HG03103 (cell line): ENCODE measurements around the gene PLEKHG5.

ENCODE experiments used
- ATAC-seq: cut with Tn5 transposase; IDR thresholded peaks from one replicate; pipeline ENCODE4 v1.9.1; 2021; ENCODE audit warnings: low read depth; ENCODE audit not compliant: unreplicated experiment

Gene PLEKHG5

GRCh38 chr1:6511561-6512244 lies 20.2 kb upstream of the PLEKHG5 start:
- ATAC-seq: no peak

- no peak for ATAC-seq
These were observed 19.6 kb upstream of the PLEKHG5 start for GRCh38 chr1:6511056-6511455.

DNA sequence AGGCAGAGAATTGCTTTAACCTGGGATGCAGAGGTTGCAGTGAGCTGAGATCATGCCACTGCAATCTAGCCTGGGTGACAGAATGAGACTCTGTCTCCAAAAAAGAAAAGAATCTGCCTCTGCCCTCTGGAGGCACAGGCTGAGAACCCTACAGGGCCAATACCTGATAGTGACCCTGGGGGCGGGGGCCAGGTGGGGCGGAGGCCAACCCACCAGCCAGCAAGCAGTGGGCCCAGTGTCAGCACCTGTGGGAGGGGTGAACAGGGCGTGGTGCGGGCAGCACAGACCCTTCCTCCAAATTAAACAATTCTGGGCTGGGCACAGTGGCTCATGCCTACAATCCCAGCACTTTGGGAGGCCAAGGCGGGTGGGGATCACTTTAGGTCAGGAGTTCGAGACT lies 19.0 kb upstream of the PLEKHG5 start:
- no peak for ATAC-seq

DNA sequence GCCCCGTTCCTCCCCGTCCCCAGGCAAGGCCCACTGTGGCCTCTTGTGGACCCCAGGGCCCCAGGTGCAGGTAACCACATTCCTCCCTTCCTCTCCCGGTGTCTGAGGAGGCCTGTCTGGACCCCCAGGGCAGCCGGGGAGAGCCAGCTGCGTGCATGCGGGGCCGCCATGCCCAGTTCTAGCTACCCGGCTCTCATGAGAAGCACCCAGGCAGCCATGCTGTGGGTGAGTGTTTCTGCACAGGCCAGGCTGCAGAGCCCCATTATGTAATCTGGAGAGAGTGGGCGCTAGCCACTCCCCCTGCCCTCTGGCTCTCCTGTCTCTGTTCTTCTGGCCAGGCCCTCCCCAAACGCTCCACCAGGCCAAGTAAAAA lies 18.4 kb upstream of the PLEKHG5 start:
- no peak for ATAC-seq

- ATAC-seq: no peak
These were observed 17.9 kb upstream of the PLEKHG5 start for GRCh38 chr1:6509220-6509918.

- ATAC-seq: no peak
These were observed 17.3 kb upstream of the PLEKHG5 start for GRCh38 chr1:6508816-6509189.

DNA sequence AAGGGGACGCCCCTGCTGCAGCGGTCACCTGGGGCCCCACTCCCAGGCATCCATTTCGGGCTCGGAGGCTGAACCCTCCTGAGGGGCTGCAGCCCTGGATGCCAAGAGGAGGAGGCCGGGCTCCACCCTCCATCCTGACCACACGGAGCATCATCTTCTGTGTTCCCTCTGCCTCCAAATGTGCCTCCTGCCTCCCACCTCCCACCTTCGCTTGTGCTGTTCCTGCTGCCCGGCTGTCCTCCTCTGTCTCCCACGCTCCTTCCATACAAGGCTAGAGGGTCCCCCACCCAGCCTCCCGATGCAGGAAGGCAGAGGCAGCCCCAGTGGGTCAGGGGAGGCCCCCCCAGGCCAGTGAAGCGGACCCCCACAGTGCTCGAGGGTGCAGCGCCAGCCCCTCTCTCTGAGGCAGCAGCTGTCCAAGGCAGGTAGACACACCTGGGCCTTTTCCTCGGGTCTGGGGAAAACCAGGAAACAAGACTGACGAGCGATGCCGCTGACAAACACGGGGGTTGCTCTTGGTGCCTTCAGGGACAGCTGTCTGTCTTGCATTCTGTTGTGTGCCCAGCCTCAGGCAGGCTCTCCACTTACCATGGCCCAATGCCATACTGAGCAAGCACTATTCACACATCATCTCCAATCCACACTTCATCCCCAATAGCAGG lies 16.8 kb upstream of the PLEKHG5 start:
- no peak for ATAC-seq

- no peak for ATAC-seq
These were observed 16.0 kb upstream of the PLEKHG5 start for GRCh38 chr1:6507461-6507911.

DNA sequence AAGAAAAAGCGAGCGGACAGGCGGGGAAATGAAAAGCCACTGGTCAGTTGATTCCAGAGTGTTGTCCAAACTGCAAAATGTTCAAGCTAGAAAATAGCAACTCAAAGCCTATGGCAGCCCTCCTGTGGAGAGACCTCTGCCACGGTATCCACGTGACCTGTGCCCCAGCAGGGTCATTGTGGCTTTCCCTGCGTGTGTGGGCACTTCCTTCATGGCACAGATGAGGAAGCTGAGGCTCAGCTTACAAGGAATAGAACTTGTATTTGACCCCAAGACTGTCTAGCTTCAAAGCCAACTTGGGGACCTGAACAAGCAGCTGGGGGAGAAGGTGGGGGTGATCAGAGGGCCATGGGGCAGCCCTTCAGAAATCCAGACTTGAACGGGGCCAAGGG lies 15.6 kb upstream of the PLEKHG5 start:
- no peak for ATAC-seq

- no peak for ATAC-seq
These were observed 15.0 kb upstream of the PLEKHG5 start for GRCh38 chr1:6506210-6507036.

GRCh38 chr1:6505367-6506209 lies 14.1 kb upstream of the PLEKHG5 start:
- no peak for ATAC-seq

- ATAC-seq: no peak
These were observed 13.4 kb upstream of the PLEKHG5 start for GRCh38 chr1:6504887-6505286.

DNA sequence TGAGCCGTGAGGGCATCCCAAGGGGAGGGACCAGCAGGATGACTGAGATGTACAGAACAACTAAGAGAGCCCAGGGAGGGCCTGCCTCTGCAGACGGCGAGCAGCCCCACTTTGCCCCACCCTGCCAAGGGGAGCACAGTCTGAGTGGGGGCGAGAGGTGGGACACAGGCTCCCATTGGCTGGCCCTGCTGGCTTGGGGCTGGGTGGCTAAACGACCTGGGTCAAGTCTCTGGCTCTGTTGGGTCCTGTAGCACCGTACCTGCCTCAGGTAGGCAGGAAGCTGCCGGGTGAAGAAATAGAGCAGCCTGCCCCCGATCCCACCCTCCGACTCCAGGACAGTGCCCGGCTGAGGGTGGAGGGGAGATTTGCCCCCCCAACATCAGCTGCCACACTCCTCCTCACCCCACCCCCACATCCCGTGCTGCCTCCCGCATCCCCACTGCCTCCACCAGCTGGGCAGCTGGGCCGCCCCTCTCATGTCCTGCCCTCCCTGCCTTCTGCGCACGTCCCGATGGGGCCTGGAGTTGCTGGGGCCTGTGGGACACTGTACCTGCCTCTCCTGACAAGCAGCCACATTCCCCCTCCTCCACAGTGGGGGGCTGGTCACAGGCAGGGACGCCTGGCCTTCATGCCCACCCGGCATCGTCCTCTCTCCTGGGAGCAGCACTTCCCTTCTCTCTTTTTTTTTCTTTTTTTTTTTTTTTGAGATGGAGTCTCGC lies 12.6 kb upstream of the PLEKHG5 start:
- no peak for ATAC-seq

DNA sequence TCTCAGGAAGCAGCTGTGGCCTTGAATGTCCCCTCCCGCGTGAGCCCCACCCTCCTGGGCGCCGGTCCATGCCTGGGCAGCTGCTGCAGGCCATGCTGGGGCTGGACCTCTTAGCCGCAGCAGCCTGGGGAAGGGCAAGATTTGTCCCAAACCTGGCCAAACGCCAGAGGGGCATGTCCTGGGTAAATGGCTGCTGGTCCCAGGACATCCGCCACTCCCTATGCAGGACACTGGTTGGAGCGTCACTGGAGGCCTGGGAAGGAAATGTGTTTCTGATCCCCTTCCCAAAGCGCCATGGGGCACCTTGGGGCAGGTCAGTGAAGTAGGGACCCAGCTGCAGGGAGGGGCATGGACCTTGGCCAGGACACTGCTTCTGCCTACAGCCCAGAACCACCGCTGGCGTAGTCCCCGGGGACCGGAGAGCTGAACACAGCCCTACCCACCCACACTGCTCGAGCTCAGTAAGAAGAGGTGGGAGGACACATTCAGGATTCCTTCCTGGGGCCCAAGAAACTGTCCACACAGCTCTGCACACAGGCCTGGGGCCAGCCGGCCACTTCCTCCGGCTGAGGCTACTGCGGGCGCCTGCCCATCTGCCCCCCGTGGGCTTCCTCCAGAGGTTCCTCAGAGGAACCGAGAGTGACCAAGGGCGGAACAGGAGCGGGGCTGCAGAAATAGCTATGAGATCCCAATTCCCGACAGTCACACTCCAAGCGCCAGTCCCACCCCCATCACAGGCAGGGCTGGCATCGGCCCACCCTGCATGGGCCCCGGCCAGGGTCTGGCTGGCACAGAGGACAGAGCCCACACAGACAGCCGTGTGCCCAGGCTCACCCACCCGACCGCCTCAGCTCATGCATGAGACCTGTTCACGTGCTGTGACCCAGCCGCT lies 10.8 kb upstream of the PLEKHG5 start:
- no peak for ATAC-seq

DNA sequence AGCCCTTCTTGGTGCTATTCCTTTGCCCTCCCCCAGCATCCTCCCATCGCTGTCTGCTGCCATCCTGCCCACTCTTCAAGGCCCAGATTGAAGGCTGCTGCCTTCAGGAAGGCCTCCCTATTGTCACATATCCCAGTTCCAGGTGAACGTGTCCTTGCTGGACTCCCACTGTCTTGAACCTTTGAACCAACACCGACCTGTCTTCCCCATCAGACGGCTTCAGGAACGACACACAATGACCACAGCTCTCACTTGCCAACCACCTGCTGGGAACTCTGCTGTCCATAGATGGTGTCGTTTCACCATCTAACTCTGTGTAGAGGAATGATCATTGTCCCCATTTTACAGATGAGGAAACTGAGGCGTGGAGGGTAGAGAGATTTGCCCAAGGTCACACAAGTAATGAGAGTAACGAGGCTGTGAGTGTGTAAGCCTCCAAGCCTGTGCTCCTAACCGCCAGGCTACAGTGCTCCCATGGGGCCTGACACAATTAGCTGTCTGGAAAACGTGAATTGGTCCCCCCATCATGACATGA lies 9.9 kb upstream of the PLEKHG5 start:
- ATAC-seq: no peak

GRCh38 chr1:6500544-6501278 lies 9.2 kb upstream of the PLEKHG5 start:
- ATAC-seq: no peak

- no peak for ATAC-seq
These were observed 7.8 kb upstream of the PLEKHG5 start for GRCh38 chr1:6499296-6499695.
